HG03354 (cell line): ENCODE results near the gene PERP.

Experiments used
- ATAC-seq: cut with Tn5 transposase; IDR thresholded peaks from one replicate; pipeline ENCODE4 v1.9.1; 2021; ENCODE audit warnings: mild to moderate bottlenecking; ENCODE audit not compliant: unreplicated experiment, poor library complexity, severe bottlenecking

PERP gene

DNA sequence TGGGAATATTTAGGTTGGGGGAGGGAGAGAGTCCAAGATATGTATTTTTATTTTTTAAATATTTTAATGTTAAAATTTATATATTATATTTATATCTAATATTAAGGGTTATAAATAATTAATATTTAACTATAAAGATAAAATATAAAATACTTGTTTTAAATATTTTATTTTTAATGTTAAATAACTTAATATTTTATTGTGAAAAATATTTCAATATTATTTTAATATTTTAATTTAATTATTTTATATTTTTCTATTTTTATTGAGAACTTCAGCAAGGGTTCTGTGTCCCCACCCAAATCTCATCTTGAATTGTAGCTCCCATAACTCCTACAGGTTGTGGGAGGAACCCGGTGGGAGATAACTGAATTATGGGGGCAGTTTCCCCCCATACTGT is 34.0 kb downstream of the PERP start:
- no peak for ATAC-seq

DNA sequence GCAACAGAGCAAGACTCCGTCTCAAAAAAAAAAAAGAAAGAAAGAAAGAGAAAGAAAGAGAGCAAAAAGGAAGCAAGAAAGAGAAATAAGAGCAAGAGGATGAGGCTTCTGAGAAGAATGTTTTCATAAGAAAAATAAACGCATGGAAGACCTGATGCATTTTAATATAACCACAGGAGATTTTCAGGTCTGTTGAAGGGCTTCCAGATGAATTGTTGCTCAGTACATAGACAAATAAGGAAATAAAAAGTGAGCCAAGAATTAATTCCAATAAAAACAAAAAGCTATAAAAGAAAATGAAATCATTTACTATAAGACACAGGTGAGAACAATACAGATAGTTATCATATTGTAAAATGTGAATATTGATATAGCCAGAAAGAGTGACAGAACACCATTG is 43.5 kb downstream of the PERP start:
- ATAC-seq: no peak

DNA sequence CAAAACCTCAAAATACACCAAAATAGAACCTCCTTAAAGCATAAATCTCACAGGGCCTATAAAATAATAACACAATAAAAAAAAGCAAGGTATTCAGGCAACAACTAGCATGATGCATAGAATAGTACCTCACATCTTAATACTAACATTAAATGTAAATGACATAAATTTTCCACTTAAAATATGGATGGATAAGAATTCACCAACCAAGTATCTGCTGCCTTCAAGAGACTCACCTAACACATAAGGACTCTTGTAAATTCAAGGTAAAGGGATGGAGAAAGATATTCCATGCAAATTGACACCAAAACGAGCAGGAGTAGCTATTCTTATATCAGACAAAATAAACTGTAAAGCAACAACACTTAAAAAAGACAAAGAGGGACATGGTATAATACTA is 52.2 kb downstream of the PERP start:
- ATAC-seq: no peak

DNA sequence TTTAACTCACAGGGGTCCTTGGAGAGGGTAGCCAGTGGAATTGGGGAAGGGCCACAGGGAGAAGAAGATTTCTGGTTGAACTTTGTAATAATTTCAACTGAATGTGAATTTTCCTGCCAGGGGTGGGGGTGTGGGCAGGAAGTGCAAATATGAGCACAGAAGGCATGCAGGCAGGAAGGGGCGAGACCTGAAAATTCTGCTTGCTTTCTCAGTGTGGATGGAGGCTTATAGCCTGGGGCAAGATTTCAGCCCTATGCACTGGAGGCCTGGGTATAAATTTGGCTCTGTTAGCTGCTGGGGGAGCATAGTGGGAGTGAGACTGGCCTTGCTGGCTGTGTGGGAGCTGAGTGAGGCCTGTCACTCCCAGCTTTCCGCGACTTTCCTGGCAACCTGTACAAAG is 54.4 kb downstream of the PERP start:
- no peak for ATAC-seq

GRCh38 chr6:138044972-138045371 is 62.2 kb downstream of the PERP start:
- ATAC-seq: no peak

GRCh38 chr6:138044458-138044857 is 62.8 kb downstream of the PERP start:
- ATAC-seq: no peak
